GM18520 (cell line): ENCODE results near the gene PDE4D.

Experiments
- ATAC-seq: cut with Tn5 transposase; IDR thresholded peaks from one replicate; pipeline ENCODE4 v1.9.1; 2021; ENCODE audit not compliant: unreplicated experiment

The PDE4D gene

GRCh38 chr5:59133764-59134261 lies 759.7 kb downstream of the PDE4D start:
- no peak for ATAC-seq

- no peak for ATAC-seq
These were observed 761.4 kb downstream of the PDE4D start for GRCh38 chr5:59132131-59132530.

- ATAC-seq, result no peak
These were observed 763.1 kb downstream of the PDE4D start for GRCh38 chr5:59130431-59130830.

- ATAC-seq, result no peak
These were observed 764.8 kb downstream of the PDE4D start for GRCh38 chr5:59128646-59129290.

- no peak for ATAC-seq
These were observed 766.6 kb downstream of the PDE4D start for GRCh38 chr5:59126708-59127573.

- ATAC-seq, result no peak
These were observed 767.4 kb downstream of the PDE4D start for GRCh38 chr5:59126016-59126707.

GRCh38 chr5:59125011-59125961 lies 768.2 kb downstream of the PDE4D start:
- no peak for ATAC-seq

- ATAC-seq, result peak; percentile 25
These were observed 769.6 kb downstream of the PDE4D start for GRCh38 chr5:59123595-59124561.

- ATAC-seq, result no peak
These were observed 774.0 kb downstream of the PDE4D start for GRCh38 chr5:59119480-59119879.

GRCh38 chr5:59117320-59117719 lies 776.2 kb downstream of the PDE4D start:
- no peak for ATAC-seq

GRCh38 chr5:59116231-59116865 lies 777.2 kb downstream of the PDE4D start:
- no peak for ATAC-seq

GRCh38 chr5:59115345-59115744 lies 778.2 kb downstream of the PDE4D start:
- ATAC-seq, result no peak

- ATAC-seq, result no peak
These were observed 784.1 kb downstream of the PDE4D start for GRCh38 chr5:59109383-59109782.

- ATAC-seq, result no peak
These were observed 785.8 kb downstream of the PDE4D start for GRCh38 chr5:59107692-59108091.

- ATAC-seq, result no peak
These were observed 789.0 kb downstream of the PDE4D start for GRCh38 chr5:59104400-59105127.

- no peak for ATAC-seq
These were observed 790.2 kb downstream of the PDE4D start for GRCh38 chr5:59103303-59103702.

- ATAC-seq, result no peak
These were observed 791.1 kb downstream of the PDE4D start for GRCh38 chr5:59102437-59102836.

GRCh38 chr5:59100875-59101274 lies 792.7 kb downstream of the PDE4D start:
- no peak for ATAC-seq
